HEK293 (cell line): ENCODE results near the gene PHLDB2.

Experiments used
- CTCF ChIA-PET: fragments of 350-600 bp; formaldehyde crosslinking; extraction: SDS; loops from one replicate; lab custom pipeline; 2021; ENCODE audit warnings: antibody characterized with exemption; lab: Yijun Ruan, JAX
- POLR2A ChIA-PET: fragments of 300-600 bp; formaldehyde crosslinking; extraction: SDS; loops from one replicate; lab custom pipeline; 2020; ENCODE audit warnings: antibody characterized with exemption, inconsistent platforms; lab: Yijun Ruan, JAX
- H3K27ac ChIP-seq: fragments of 200-500 bp; sonication (Bioruptor generic); 2 replicates; pipeline ENCODE4 v1.5.1; 2014; ENCODE audit warnings: low read depth, low read length, control low read depth, inconsistent platforms; ENCODE audit errors: extremely low read depth
- H3K36me3 ChIP-seq, 2 experiments: fragments of 200-500 bp in 1 of 2; sonication (Bioruptor generic) in 1 of 2; 1 replicate in 1 of 2; 2 replicates in 1 of 2; pipeline ENCODE4 v1.5.1; 2014 to 2017; ENCODE audit warnings: inconsistent platforms in 2 of 2, low read length in 2 of 2; ENCODE audit not compliant: control insufficient read depth in 2 of 2, insufficient read depth in 1 of 2
- H3K4me1 ChIP-seq: fragments of 200-500 bp; sonication (Bioruptor generic); 2 replicates; pipeline ENCODE4 v1.5.1; 2014; ENCODE audit warnings: mild to moderate bottlenecking, low read length, inconsistent platforms; ENCODE audit not compliant: control insufficient read depth, insufficient read depth
- H3K4me3 ChIP-seq: 2 replicates; pipeline ENCODE4 v1.5.1; 2011; ENCODE audit warnings: low read depth, mild to moderate bottlenecking, control low read depth, low read length, moderate library complexity
- H3K9me3 ChIP-seq: fragments of 200-500 bp; sonication (Bioruptor generic); 2 replicates; pipeline ENCODE4 v1.5.1; 2014; ENCODE audit warnings: low read depth, low read length, inconsistent platforms; ENCODE audit not compliant: control insufficient read depth, insufficient read depth
- EGR2 ChIP-seq: fragments of 450-650 bp; formaldehyde crosslinking; IDR thresholded peaks from 2 replicates; pipeline ENCODE4 v1.5.1; 2016; ENCODE audit warnings: low read depth, missing biosample characterization, missing genetic modification characterization
- GLI4 ChIP-seq: fragments of 450-650 bp; formaldehyde crosslinking; IDR thresholded peaks from 2 replicates; pipeline ENCODE4 v1.5.1; 2016; ENCODE audit warnings: missing biosample characterization, missing genetic modification characterization
- HOXC10 ChIP-seq: sonication (generic); formaldehyde crosslinking; IDR thresholded peaks from 2 replicates; pipeline ENCODE4 v1.8.1; 2023; ENCODE audit warnings: mild to moderate bottlenecking, missing genetic modification reagents
- OSR2 ChIP-seq: fragments of 450-650 bp; formaldehyde crosslinking; IDR thresholded peaks from 2 replicates; pipeline ENCODE4 v1.5.1; 2016; ENCODE audit warnings: missing biosample characterization, missing genetic modification characterization
- OVOL3 ChIP-seq: fragments of 450-650 bp; formaldehyde crosslinking; IDR thresholded peaks from 2 replicates; pipeline ENCODE4 v1.5.1; 2016; ENCODE audit warnings: missing biosample characterization, missing genetic modification characterization
- SP2 ChIP-seq: fragments of 450-650 bp; formaldehyde crosslinking; IDR thresholded peaks from 2 replicates; pipeline ENCODE4 v1.5.1; 2016; ENCODE audit warnings: missing biosample characterization, missing genetic modification characterization
- ZBTB21 ChIP-seq: fragments of 450-650 bp; formaldehyde crosslinking; IDR thresholded peaks from 2 replicates; pipeline ENCODE4 v1.5.1; 2017; ENCODE audit warnings: missing biosample characterization, missing genetic modification characterization
- ZFP37 ChIP-seq: fragments of 450-650 bp; formaldehyde crosslinking; IDR thresholded peaks from 2 replicates; pipeline ENCODE4 v1.5.1; 2016; ENCODE audit warnings: missing biosample characterization, missing genetic modification characterization
- ZNF112 ChIP-seq: fragments of 450-650 bp; formaldehyde crosslinking; IDR thresholded peaks from 2 replicates; pipeline ENCODE4 v1.5.0; 2017; ENCODE audit warnings: missing biosample characterization, missing genetic modification characterization
- ZNF138 ChIP-seq: fragments of 450-650 bp; formaldehyde crosslinking; IDR thresholded peaks from 2 replicates; pipeline ENCODE4 v1.5.1; 2016; ENCODE audit warnings: missing biosample characterization, missing genetic modification characterization, borderline replicate concordance
- ZNF324 ChIP-seq: fragments of 450-650 bp; formaldehyde crosslinking; IDR thresholded peaks from 2 replicates; pipeline ENCODE4 v1.5.1; 2016; ENCODE audit warnings: missing biosample characterization, missing genetic modification characterization
- ZNF366 ChIP-seq: fragments of 450-650 bp; formaldehyde crosslinking; conservative IDR thresholded peaks from 2 replicates; pipeline ENCODE4 v1.5.1; 2016; ENCODE audit warnings: missing biosample characterization, missing genetic modification characterization
- ZNF423 ChIP-seq: fragments of 450-650 bp; formaldehyde crosslinking; IDR thresholded peaks from 2 replicates; pipeline ENCODE4 v1.5.1; 2016; ENCODE audit warnings: missing biosample characterization, missing genetic modification characterization
- ZNF521 ChIP-seq: fragments of 450-650 bp; formaldehyde crosslinking; IDR thresholded peaks from 2 replicates; pipeline ENCODE4 v1.5.1; 2017; ENCODE audit warnings: missing biosample characterization, mild to moderate bottlenecking, missing genetic modification characterization
- ZNF555 ChIP-seq: fragments of 450-650 bp; formaldehyde crosslinking; conservative IDR thresholded peaks from 2 replicates; pipeline ENCODE4 v1.5.1; 2017; ENCODE audit warnings: missing biosample characterization, mild to moderate bottlenecking, missing genetic modification characterization, inconsistent platforms
- ZNF792 ChIP-seq: fragments of 450-650 bp; formaldehyde crosslinking; IDR thresholded peaks from 2 replicates; pipeline ENCODE4 v1.5.1; 2016; ENCODE audit warnings: missing biosample characterization, missing genetic modification characterization
- ZNF837 ChIP-seq: fragments of 450-650 bp; formaldehyde crosslinking; IDR thresholded peaks from 2 replicates; pipeline ENCODE4 v1.5.1; 2016; ENCODE audit warnings: missing biosample characterization, missing genetic modification characterization
- ZSCAN16 ChIP-seq: fragments of 450-650 bp; formaldehyde crosslinking; IDR thresholded peaks from 2 replicates; pipeline ENCODE4 v1.5.1; 2016; ENCODE audit warnings: missing biosample characterization, missing genetic modification characterization
- TF ChIP-seq, protein P1 (sequence below): fragments of 450-650 bp; formaldehyde crosslinking; IDR thresholded peaks from 2 replicates; pipeline ENCODE4 v1.5.1; 2016; ENCODE audit warnings: missing biosample characterization, missing genetic modification characterization, borderline replicate concordance
- TF ChIP-seq, protein P2 (sequence below): fragments of 450-650 bp; formaldehyde crosslinking; IDR thresholded peaks from 2 replicates; pipeline ENCODE4 v1.5.1; 2016; ENCODE audit warnings: missing biosample characterization, missing genetic modification characterization
- TF ChIP-seq, protein P3 (sequence below): fragments of 450-650 bp; formaldehyde crosslinking; IDR thresholded peaks from 2 replicates; pipeline ENCODE4 v1.5.1; 2016; ENCODE audit warnings: missing biosample characterization, missing genetic modification characterization
- TF ChIP-seq, protein P4 (sequence below): fragments of 450-650 bp; formaldehyde crosslinking; IDR thresholded peaks from 2 replicates; pipeline ENCODE4 v1.5.1; 2016; ENCODE audit warnings: missing biosample characterization, missing genetic modification characterization
- TF ChIP-seq, protein P5 (sequence below): fragments of 450-650 bp; formaldehyde crosslinking; IDR thresholded peaks from 2 replicates; pipeline ENCODE4 v1.5.0; 2017; ENCODE audit warnings: missing biosample characterization, missing genetic modification characterization, borderline replicate concordance
- TF ChIP-seq, protein P6 (sequence below): fragments of 450-650 bp; formaldehyde crosslinking; IDR thresholded peaks from 2 replicates; pipeline ENCODE4 v1.5.1; 2016; ENCODE audit warnings: missing biosample characterization, missing genetic modification characterization
- TF ChIP-seq, protein P7 (sequence below): fragments of 450-650 bp; IDR thresholded peaks from 2 replicates; pipeline ENCODE4 v1.5.1; 2018; ENCODE audit warnings: missing biosample characterization, mild to moderate bottlenecking, missing genetic modification characterization

Gene PHLDB2

DNA sequence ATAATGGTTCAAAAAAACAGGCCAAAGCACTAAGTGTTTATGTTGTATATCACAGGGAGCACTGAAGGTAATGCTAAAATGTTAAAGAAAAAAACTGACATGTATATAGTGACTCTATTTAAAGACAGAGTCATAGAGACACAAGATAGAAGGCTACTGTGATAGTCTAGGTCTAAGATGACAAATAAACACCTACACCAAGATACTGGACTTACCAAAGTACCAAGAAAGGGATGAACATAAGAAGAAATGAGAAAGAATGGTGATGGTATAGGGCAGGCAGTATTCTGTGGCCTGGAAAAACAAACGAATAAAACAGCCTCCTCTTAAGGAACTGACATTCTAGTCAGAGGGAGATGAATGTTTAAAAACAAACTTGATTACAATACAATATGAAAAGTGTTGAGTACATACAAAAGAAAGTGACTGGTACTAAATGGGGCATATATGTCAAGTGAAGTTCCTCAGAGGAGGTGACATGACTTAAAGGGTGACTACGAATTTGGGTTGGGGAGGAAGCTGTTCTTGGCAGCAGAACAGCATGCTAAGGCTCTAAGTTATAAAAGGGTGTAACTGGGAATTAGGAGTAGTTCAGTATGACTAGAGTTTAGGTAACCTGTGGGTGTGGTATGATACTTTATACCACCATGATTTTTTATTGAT, 125.7 kb downstream of the PHLDB2 start:
- CTCF ChIA-PET = no interaction called here
- peaks cover 5 to 55% of the 10 kb centered on the region in 2 experiments for H3K36me3 ChIP-seq
- no peak overlapping the region for H3K27ac ChIP-seq
- no peak overlapping the region for H3K4me3 ChIP-seq
- POLR2A ChIA-PET = no interaction called here
- H3K9me3 ChIP-seq = no peaks in the 10 kb centered on the region
- no peaks in the 10 kb centered on the region for H3K4me1 ChIP-seq
- TF ChIP-seq, protein P1, sequence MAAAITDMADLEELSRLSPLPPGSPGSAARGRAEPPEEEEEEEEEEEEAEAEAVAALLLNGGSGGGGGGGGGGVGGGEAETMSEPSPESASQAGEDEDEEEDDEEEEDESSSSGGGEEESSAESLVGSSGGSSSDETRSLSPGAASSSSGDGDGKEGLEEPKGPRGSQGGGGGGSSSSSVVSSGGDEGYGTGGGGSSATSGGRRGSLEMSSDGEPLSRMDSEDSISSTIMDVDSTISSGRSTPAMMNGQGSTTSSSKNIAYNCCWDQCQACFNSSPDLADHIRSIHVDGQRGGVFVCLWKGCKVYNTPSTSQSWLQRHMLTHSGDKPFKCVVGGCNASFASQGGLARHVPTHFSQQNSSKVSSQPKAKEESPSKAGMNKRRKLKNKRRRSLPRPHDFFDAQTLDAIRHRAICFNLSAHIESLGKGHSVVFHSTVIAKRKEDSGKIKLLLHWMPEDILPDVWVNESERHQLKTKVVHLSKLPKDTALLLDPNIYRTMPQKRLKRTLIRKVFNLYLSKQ = no peak
- no peak for TF ChIP-seq GLI4 (tag by site-specific recombination)
- no peak for TF ChIP-seq HOXC10 (CRISPR knock-in tag)
- TF ChIP-seq ZNF112 (tag by site-specific recombination) = no peak
- TF ChIP-seq, protein P2, sequence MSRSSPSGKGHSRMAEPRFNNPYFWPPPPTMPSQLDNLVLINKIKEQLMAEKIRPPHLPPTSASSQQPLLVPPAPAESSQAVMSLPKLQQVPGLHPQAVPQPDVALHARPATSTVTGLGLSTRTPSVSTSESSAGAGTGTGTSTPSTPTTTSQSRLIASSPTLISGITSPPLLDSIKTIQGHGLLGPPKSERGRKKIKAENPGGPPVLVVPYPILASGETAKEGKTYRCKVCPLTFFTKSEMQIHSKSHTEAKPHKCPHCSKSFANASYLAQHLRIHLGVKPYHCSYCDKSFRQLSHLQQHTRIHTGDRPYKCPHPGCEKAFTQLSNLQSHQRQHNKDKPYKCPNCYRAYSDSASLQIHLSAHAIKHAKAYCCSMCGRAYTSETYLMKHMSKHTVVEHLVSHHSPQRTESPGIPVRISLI (tag by site-specific recombination) = no peak
- TF ChIP-seq, protein P3, sequence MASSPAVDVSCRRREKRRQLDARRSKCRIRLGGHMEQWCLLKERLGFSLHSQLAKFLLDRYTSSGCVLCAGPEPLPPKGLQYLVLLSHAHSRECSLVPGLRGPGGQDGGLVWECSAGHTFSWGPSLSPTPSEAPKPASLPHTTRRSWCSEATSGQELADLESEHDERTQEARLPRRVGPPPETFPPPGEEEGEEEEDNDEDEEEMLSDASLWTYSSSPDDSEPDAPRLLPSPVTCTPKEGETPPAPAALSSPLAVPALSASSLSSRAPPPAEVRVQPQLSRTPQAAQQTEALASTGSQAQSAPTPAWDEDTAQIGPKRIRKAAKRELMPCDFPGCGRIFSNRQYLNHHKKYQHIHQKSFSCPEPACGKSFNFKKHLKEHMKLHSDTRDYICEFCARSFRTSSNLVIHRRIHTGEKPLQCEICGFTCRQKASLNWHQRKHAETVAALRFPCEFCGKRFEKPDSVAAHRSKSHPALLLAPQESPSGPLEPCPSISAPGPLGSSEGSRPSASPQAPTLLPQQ (tag by site-specific recombination) = no peak
- TF ChIP-seq ZSCAN16 (tag by site-specific recombination) = no peak
- no peak for TF ChIP-seq ZNF837 (tag by site-specific recombination)
- TF ChIP-seq, protein P4, sequence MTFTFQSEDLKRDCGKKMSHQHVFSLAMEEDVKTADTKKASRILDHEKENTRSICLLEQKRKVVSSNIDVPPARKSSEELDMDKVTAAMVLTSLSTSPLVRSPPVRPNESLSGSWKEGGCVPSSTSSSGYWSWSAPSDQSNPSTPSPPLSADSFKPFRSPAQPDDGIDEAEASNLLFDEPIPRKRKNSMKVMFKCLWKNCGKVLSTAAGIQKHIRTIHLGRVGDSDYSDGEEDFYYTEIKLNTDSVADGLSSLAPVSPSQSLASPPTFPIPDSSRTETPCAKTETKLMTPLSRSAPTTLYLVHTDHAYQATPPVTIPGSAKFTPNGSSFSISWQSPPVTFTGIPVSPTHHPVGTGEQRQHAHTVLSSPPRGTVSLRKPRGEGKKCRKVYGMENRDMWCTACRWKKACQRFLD (tag by site-specific recombination) = no peak
- TF ChIP-seq OSR2 (tag by site-specific recombination) = no peak
- TF ChIP-seq ZBTB21 = no peak
- TF ChIP-seq SP2 (tag by site-specific recombination) = no peak
- TF ChIP-seq, protein P5, sequence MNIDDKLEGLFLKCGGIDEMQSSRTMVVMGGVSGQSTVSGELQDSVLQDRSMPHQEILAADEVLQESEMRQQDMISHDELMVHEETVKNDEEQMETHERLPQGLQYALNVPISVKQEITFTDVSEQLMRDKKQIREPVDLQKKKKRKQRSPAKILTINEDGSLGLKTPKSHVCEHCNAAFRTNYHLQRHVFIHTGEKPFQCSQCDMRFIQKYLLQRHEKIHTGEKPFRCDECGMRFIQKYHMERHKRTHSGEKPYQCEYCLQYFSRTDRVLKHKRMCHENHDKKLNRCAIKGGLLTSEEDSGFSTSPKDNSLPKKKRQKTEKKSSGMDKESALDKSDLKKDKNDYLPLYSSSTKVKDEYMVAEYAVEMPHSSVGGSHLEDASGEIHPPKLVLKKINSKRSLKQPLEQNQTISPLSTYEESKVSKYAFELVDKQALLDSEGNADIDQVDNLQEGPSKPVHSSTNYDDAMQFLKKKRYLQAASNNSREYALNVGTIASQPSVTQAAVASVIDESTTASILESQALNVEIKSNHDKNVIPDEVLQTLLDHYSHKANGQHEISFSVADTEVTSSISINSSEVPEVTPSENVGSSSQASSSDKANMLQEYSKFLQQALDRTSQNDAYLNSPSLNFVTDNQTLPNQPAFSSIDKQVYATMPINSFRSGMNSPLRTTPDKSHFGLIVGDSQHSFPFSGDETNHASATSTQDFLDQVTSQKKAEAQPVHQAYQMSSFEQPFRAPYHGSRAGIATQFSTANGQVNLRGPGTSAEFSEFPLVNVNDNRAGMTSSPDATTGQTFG = no peak
- TF ChIP-seq ZNF521 (tag by site-specific recombination) = no peak
- TF ChIP-seq OVOL3 = no peak
- no peak for TF ChIP-seq ZNF138 (tag by site-specific recombination)
- no peak for TF ChIP-seq ZNF792 (tag by site-specific recombination)
- TF ChIP-seq ZFP37 (tag by site-specific recombination) = no peak

DNA sequence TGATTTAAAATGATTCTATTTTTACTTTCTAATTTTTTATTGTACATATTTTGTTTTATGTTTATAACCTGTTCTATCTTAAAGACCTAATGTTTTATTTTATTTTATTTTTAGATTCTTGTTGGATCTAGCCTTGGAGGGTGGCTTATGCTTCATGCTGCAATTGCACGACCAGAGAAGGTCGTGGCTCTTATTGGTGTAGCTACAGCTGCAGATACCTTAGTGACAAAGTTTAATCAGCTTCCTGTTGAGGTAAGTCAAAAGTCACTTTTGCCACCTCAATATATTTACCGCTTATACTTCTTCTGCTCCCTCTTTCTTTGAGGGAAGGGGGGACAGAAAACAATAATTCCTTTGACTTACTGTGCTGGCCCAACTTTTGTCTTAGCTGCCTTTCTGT, 127.7 kb downstream of the PHLDB2 start:
- POLR2A ChIA-PET = no interaction called here
- H3K36me3 ChIP-seq = peaks cover 12 to 59% of the 10 kb centered on the region in 2 experiments

More for the DNA sequence above, 127.7 kb downstream of the PHLDB2 start:
- Histone ChIP-seq H3K4me3 (no peak overlapping the region), H3K27ac (no peak overlapping the region)
- CTCF ChIA-PET = interaction anchor here (0.7 to 3.5 kb wide), 4 partner anchors 15 to 274 kb away, joined by 3 to 31 read pairs (median 5); no protein-coding TSS in a partner anchor
- TF ChIP-seq ZNF324 (tag by site-specific recombination) (no peak), EGR2 (tag by site-specific recombination) (no peak), ZNF366 (no peak), ZNF555 (tag by site-specific recombination) (no peak), ZNF423 (tag by site-specific recombination) (no peak)
- TF ChIP-seq, protein P6, sequence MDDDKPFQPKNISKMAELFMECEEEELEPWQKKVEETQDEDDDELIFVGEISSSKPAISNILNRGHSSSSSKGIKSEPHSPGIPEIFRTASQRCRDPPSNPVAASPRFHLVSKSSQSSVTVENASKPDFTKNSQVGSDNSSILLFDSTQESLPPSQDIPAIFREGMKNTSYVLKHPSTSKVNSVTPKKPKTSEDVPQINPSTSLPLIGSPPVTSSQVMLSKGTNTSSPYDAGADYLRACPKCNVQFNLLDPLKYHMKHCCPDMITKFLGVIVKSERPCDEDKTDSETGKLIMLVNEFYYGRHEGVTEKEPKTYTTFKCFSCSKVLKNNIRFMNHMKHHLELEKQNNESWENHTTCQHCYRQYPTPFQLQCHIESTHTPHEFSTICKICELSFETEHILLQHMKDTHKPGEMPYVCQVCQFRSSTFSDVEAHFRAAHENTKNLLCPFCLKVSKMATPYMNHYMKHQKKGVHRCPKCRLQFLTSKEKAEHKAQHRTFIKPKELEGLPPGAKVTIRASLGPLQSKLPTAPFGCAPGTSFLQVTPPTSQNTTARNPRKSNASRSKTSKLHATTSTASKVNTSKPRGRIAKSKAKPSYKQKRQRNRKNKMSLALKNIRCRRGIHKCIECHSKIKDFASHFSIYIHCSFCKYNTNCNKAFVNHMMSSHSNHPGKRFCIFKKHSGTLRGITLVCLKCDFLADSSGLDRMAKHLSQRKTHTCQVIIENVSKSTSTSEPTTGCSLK (tag by site-specific recombination) = no peak
- TF ChIP-seq, protein P7, sequence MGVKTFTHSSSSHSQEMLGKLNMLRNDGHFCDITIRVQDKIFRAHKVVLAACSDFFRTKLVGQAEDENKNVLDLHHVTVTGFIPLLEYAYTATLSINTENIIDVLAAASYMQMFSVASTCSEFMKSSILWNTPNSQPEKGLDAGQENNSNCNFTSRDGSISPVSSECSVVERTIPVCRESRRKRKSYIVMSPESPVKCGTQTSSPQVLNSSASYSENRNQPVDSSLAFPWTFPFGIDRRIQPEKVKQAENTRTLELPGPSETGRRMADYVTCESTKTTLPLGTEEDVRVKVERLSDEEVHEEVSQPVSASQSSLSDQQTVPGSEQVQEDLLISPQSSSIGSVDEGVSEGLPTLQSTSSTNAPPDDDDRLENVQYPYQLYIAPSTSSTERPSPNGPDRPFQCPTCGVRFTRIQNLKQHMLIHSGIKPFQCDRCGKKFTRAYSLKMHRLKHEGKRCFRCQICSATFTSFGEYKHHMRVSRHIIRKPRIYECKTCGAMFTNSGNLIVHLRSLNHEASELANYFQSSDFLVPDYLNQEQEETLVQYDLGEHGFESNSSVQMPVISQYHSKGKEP = no peak
- TF ChIP-seq, all 188 proteins: peak for 0
- Histone ChIP-seq H3K9me3 (no peaks in the 10 kb centered on the region), H3K4me1 (no peaks in the 10 kb centered on the region)
